Measurements from ENCODE around the gene TTC28.
A peak's percentile ranks its signal among the peaks of the same experiment; 100 is the strongest.

TTC28 gene

GRCh38 chr22:27972732-27973698 is 706.6 kb downstream of the TTC28 start:
- H3K4me1 ChIP-seq (ENCODE audit: control insufficient read depth, insufficient read depth, low read length), result peaks cover 6% of the 10 kb centered on the region
- no peaks in the 10 kb centered on the region for H3K9me3 ChIP-seq (ENCODE audit: control insufficient read depth, low read length)
- peak; percentile 32 for DNase-seq (ENCODE audit: low read depth)
- no peaks in the 10 kb centered on the region for H3K27me3 ChIP-seq (replicated peaks; ENCODE audit: control insufficient read depth, insufficient read depth, low read length)
- no peak overlapping the region for H3K4me3 ChIP-seq (ENCODE audit: low read length)
- no peaks in the 10 kb centered on the region for H3K36me3 ChIP-seq (ENCODE audit: control insufficient read depth, insufficient read depth, low read length, severe bottlenecking)
- no peak overlapping the region for H3K9ac ChIP-seq (ENCODE audit: low read length)

- Histone ChIP-seq H3K36me3 (ENCODE audit: control insufficient read depth, insufficient read depth, low read length, severe bottlenecking) (no peaks in the 10 kb centered on the region), H3K4me1 (ENCODE audit: control insufficient read depth, insufficient read depth, low read length) (peaks cover 6% of the 10 kb centered on the region), H3K27me3 (replicated peaks; ENCODE audit: control insufficient read depth, insufficient read depth, low read length) (no peaks in the 10 kb centered on the region), H3K9ac (ENCODE audit: low read length) (no peak overlapping the region), H3K9me3 (ENCODE audit: control insufficient read depth, low read length) (no peaks in the 10 kb centered on the region), H3K4me3 (ENCODE audit: low read length) (no peak overlapping the region)
- no peak for DNase-seq (ENCODE audit: low read depth)
These were observed 707.7 kb downstream of the TTC28 start for GRCh38 chr22:27971926-27972325.

GRCh38 chr22:27970596-27971220 is 708.9 kb downstream of the TTC28 start:
- no peaks in the 10 kb centered on the region for H3K36me3 ChIP-seq (ENCODE audit: control insufficient read depth, insufficient read depth, low read length, severe bottlenecking)
- H3K9me3 ChIP-seq (ENCODE audit: control insufficient read depth, low read length), result no peaks in the 10 kb centered on the region
- H3K27me3 ChIP-seq (replicated peaks; ENCODE audit: control insufficient read depth, insufficient read depth, low read length), result no peaks in the 10 kb centered on the region

GRCh38 chr22:27966168-27967064 is 713.2 kb downstream of the TTC28 start:
- no peak for DNase-seq (ENCODE audit: low read depth)
- H3K36me3 ChIP-seq (ENCODE audit: control insufficient read depth, insufficient read depth, low read length, severe bottlenecking), result no peaks in the 10 kb centered on the region
- H3K27me3 ChIP-seq (replicated peaks; ENCODE audit: control insufficient read depth, insufficient read depth, low read length), result no peaks in the 10 kb centered on the region
- no peaks in the 10 kb centered on the region for H3K9me3 ChIP-seq (ENCODE audit: control insufficient read depth, low read length)
- H3K4me1 ChIP-seq (ENCODE audit: control insufficient read depth, insufficient read depth, low read length), result peaks cover 8% of the 10 kb centered on the region
- no peak overlapping the region for H3K4me3 ChIP-seq (ENCODE audit: low read length)
- H3K9ac ChIP-seq (ENCODE audit: low read length), result no peak overlapping the region

More at GRCh38 chr22:27970596-27971220, 708.9 kb downstream of the TTC28 start:
- DNase-seq (ENCODE audit: low read depth), result peak; percentile 49
- no peak overlapping the region for H3K9ac ChIP-seq (ENCODE audit: low read length)
- H3K4me1 ChIP-seq (ENCODE audit: control insufficient read depth, insufficient read depth, low read length), result peaks cover 4% of the 10 kb centered on the region
- H3K4me3 ChIP-seq (ENCODE audit: low read length), result no peak overlapping the region

GRCh38 chr22:27962268-27963044 is 717.2 kb downstream of the TTC28 start:
- no peaks in the 10 kb centered on the region for H3K27me3 ChIP-seq (replicated peaks; ENCODE audit: control insufficient read depth, insufficient read depth, low read length)
- H3K36me3 ChIP-seq (ENCODE audit: control insufficient read depth, insufficient read depth, low read length, severe bottlenecking), result no peaks in the 10 kb centered on the region
- no peaks in the 10 kb centered on the region for H3K9me3 ChIP-seq (ENCODE audit: control insufficient read depth, low read length)
- H3K4me1 ChIP-seq (ENCODE audit: control insufficient read depth, insufficient read depth, low read length), result peaks cover 8% of the 10 kb centered on the region
- H3K9ac ChIP-seq (ENCODE audit: low read length), result no peak overlapping the region
- no peak for DNase-seq (ENCODE audit: low read depth)
- no peak overlapping the region for H3K4me3 ChIP-seq (ENCODE audit: low read length)

GRCh38 chr22:27961680-27962079 is 718.0 kb downstream of the TTC28 start:
- no peak for DNase-seq (ENCODE audit: low read depth)
- Histone ChIP-seq H3K9ac (ENCODE audit: low read length) (no peak overlapping the region), H3K4me1 (ENCODE audit: control insufficient read depth, insufficient read depth, low read length) (peaks cover 8% of the 10 kb centered on the region), H3K4me3 (ENCODE audit: low read length) (no peak overlapping the region), H3K27me3 (replicated peaks; ENCODE audit: control insufficient read depth, insufficient read depth, low read length) (no peaks in the 10 kb centered on the region), H3K36me3 (ENCODE audit: control insufficient read depth, insufficient read depth, low read length, severe bottlenecking) (no peaks in the 10 kb centered on the region), H3K9me3 (ENCODE audit: control insufficient read depth, low read length) (no peaks in the 10 kb centered on the region)

- Histone ChIP-seq H3K4me1 (ENCODE audit: control insufficient read depth, insufficient read depth, low read length) (peaks cover 8% of the 10 kb centered on the region), H3K36me3 (ENCODE audit: control insufficient read depth, insufficient read depth, low read length, severe bottlenecking) (no peaks in the 10 kb centered on the region), H3K9ac (ENCODE audit: low read length) (no peak overlapping the region), H3K4me3 (ENCODE audit: low read length) (no peak overlapping the region), H3K27me3 (replicated peaks; ENCODE audit: control insufficient read depth, insufficient read depth, low read length) (no peaks in the 10 kb centered on the region), H3K9me3 (ENCODE audit: control insufficient read depth, low read length) (no peaks in the 10 kb centered on the region)
- no peak for DNase-seq (ENCODE audit: low read depth)
These were observed 718.5 kb downstream of the TTC28 start for GRCh38 chr22:27961182-27961581.

- no peaks in the 10 kb centered on the region for H3K36me3 ChIP-seq (ENCODE audit: control insufficient read depth, insufficient read depth, low read length, severe bottlenecking)
- no peaks in the 10 kb centered on the region for H3K27me3 ChIP-seq (replicated peaks; ENCODE audit: control insufficient read depth, insufficient read depth, low read length)
- no peak overlapping the region for H3K4me3 ChIP-seq (ENCODE audit: low read length)
- no peak overlapping the region for H3K9ac ChIP-seq (ENCODE audit: low read length)
- peaks cover 8% of the 10 kb centered on the region for H3K4me1 ChIP-seq (ENCODE audit: control insufficient read depth, insufficient read depth, low read length)
- no peak for DNase-seq (ENCODE audit: low read depth)
- H3K9me3 ChIP-seq (ENCODE audit: control insufficient read depth, low read length), result no peaks in the 10 kb centered on the region
These were observed 720.1 kb downstream of the TTC28 start for GRCh38 chr22:27959335-27960090.

GRCh38 chr22:27952779-27953178 is 726.9 kb downstream of the TTC28 start:
- Histone ChIP-seq H3K9ac (ENCODE audit: low read length) (no peak overlapping the region), H3K27me3 (replicated peaks; ENCODE audit: control insufficient read depth, insufficient read depth, low read length) (no peaks in the 10 kb centered on the region), H3K36me3 (ENCODE audit: control insufficient read depth, insufficient read depth, low read length, severe bottlenecking) (no peaks in the 10 kb centered on the region), H3K9me3 (ENCODE audit: control insufficient read depth, low read length) (no peaks in the 10 kb centered on the region), H3K4me3 (ENCODE audit: low read length) (no peak overlapping the region), H3K4me1 (ENCODE audit: control insufficient read depth, insufficient read depth, low read length) (peaks cover 21% of the 10 kb centered on the region)
- DNase-seq (ENCODE audit: low read depth), result peak; percentile 75

GRCh38 chr22:27952091-27952490 is 727.5 kb downstream of the TTC28 start:
- Histone ChIP-seq H3K4me1 (ENCODE audit: control insufficient read depth, insufficient read depth, low read length) (peaks cover 21% of the 10 kb centered on the region), H3K9ac (ENCODE audit: low read length) (no peak overlapping the region), H3K9me3 (ENCODE audit: control insufficient read depth, low read length) (no peaks in the 10 kb centered on the region), H3K27me3 (replicated peaks; ENCODE audit: control insufficient read depth, insufficient read depth, low read length) (no peaks in the 10 kb centered on the region), H3K4me3 (ENCODE audit: low read length) (no peak overlapping the region), H3K36me3 (ENCODE audit: control insufficient read depth, insufficient read depth, low read length, severe bottlenecking) (no peaks in the 10 kb centered on the region)
- peak; percentile 80 for DNase-seq (ENCODE audit: low read depth)
